HT1080 (cell line): ENCODE results near the gene DYRK3. TPM values are rescaled to one million over a fixed set of nuclear protein-coding genes. Genes with fewer than 3 reads are reported as not detected.
"Not testable (repeated sequence)": the region's sequence is repeated elsewhere in the genome, so short reads cannot be mapped to it uniquely, and the experiment has no call there.

Experiments used
- DNase-seq: peaks from one replicate; pipeline ENCODE4 v3.0.0-alpha.2; 2015; ENCODE audit warnings: low read depth
- total RNA-seq: library from RNA; depleted of rRNA; stranded (reverse); fragments of >200 nt; shearing (Covaris generic); gene quantifications from 2 replicates; pipeline ENCODE4 v1.2.3, GENCODE V29; 2014

The DYRK3 gene
- total RNA-seq, 1 experiment from 2014 or later = 43.0 TPM

- no peak for DNase-seq
These were observed 6.4 kb upstream of the DYRK3 start for GRCh38 chr1:206628916-206629315.

GRCh38 chr1:206631085-206631509 lies 4.2 kb upstream of the DYRK3 start:
- DNase-seq = peak; percentile 87

DNA sequence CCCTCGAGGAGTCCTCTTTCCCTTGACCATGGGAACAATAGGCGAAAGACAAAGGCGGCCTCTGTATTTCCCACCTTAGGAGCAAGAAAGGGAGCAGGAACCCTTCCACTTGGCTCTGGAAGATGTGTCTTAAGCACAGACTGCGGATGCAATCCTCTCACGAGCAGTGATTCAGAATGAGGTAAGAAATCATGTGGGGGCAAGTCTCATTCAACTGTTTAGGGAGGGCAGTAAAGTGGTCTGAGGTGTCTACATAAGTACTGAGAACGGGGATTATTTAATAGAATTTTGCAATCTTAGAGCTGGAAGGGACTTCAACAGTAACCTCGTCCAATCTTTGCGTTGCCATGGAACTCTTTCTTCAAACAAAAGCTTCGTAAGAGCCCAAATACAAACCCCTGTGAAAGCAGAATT lies 1.6 kb upstream of the DYRK3 start:
- DNase-seq = peak; percentile 95

- peak; percentile 82 for DNase-seq
These were observed 814 bp upstream of the DYRK3 start for GRCh38 chr1:206634365-206635079.

GRCh38 chr1:206635978-206636345 lies 626 bp downstream of the DYRK3 start:
- DNase-seq = peak; percentile 26

DNA sequence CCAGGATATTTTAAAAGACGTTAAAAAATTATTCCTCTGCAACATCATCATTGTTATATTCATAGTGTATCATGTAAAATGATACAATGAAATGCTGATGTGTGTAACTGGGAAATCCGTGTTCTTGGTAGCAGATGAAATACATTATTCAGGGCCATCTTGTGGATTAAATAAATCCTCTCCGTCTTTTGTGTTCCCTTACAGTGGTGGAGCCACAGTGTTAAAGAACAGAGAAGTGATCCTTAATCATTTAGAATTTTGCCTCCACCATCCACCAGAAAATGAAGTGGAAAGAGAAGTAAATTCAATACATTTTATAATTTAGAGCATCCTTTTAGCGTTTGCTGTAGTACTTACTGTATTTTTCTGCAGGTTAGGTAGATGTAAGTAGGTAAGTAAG lies 1.3 kb downstream of the DYRK3 start:
- no peak for DNase-seq

GRCh38 chr1:206637605-206638004 lies 2.3 kb downstream of the DYRK3 start:
- DNase-seq = no peak

GRCh38 chr1:206642074-206642473 lies 6.7 kb downstream of the DYRK3 start:
- not testable (repeated sequence) for DNase-seq

- DNase-seq = no peak
These were observed 7.9 kb downstream of the DYRK3 start for GRCh38 chr1:206643118-206643698.

DNA sequence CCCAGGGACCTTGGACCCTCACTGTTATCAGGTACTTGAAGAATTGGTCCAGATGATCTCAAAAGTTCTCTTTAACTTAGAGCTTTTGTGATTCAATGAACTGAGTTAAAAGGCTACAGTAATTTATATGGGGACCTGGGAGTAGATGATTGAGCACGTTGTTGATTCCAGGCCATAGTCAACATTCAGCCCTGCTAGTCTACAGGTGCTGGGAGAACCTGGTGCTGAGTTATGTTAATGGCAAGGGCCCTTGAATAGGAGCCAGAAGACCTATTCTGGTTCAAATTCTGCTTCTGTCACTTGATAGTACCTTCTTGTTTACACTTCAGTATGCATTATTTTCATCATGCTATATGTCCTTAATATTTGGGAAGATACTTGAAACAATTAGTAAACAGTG lies 11.2 kb downstream of the DYRK3 start:
- DNase-seq = no peak

GRCh38 chr1:206647224-206647623 lies 11.9 kb downstream of the DYRK3 start:
- no peak for DNase-seq

GRCh38 chr1:206649261-206649921 lies 14.1 kb downstream of the DYRK3 start:
- no peak for DNase-seq

DNA sequence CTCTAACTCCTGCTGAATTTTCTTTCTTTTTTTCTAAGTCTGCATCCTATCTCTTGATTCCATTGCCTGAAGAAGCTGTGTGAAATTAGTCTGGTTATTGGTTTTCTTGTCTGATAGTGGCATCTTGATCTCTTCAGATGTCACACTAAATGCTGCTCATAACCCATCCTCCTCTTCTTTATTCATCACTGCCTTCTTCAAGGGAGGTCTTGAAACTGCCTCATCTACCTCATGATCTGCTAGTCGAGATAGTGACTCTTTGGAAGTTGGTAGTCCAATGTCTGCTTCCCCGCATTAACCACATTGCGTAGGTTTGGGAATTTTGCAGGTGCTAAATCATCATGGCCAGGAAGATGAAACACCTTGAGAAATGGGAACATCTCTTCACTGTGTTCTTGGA lies 15.7 kb downstream of the DYRK3 start:
- no peak for DNase-seq

- no peak for DNase-seq
These were observed 16.9 kb downstream of the DYRK3 start for GRCh38 chr1:206651958-206652890.

DNA sequence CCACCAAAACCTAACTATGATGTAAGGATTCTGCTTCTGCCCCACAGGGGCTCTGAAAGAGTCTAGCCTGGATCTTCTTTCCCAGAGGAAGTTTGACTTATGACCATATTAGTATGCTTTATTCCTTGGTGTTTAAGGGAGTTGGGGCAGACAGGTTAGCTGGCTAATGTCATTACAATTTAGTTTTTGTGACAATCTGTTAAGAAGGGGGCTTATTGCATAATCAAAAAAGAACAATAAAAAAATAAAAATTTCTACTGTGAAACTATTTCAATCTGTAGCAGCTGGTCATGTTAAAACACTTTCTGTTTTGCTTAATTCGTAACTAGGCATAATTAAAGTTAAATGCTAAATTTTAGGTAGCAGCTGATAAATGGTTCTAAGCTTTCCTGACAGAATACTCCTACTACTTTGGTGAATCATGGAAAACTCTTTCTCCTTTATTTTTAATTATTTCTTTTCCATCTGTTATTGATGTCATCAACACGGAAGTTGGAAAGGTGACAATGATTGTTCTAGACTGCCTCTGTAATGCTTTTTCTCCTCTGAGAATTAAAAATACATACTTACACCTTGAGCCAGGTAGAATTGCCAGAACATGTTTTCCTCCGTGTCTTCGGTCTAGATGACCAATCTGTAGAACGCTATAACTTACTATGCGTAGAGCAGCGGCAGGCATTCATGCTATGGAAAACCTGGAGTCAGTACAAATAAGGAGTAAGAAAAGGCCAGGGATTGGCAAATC lies 18.6 kb downstream of the DYRK3 start:
- no peak for DNase-seq

GRCh38 chr1:206654828-206655227 lies 19.5 kb downstream of the DYRK3 start:
- DNase-seq = no peak

- DNase-seq = no peak
These were observed 20.1 kb downstream of the DYRK3 start for GRCh38 chr1:206655471-206655882.

- DNase-seq = no peak
These were observed 21.6 kb downstream of the DYRK3 start for GRCh38 chr1:206656936-206657335.

GRCh38 chr1:206657751-206658150 lies 22.4 kb downstream of the DYRK3 start:
- no peak for DNase-seq

GRCh38 chr1:206658264-206658980 lies 23.1 kb downstream of the DYRK3 start:
- no peak for DNase-seq
